Sigmoid colon (tissue), 4 donors: ENCODE data around the gene CPT1C.

Experiments used
- CTCF ChIP-seq, 4 experiments: fragments of 450-650 bp in 3 of 4; fragments of 200-600 bp in 1 of 4; IDR thresholded peaks; one replicate each; pipeline ENCODE4 v1.5.1; 2016 to 2019; ENCODE audit warnings: antibody characterized with exemption in 4 of 4, mild to moderate bottlenecking in 3 of 4, moderate library complexity in 2 of 4
- EP300 ChIP-seq, 4 donors: sonication (generic); formaldehyde crosslinking; IDR thresholded peaks; one replicate each; pipeline ENCODE4 v1.6.1; 2017; ENCODE audit warnings: antibody characterized with exemption in 4 of 4

GRCh38 chr19:49716154-49716553 lies 25.2 kb downstream of the CPT1C start:
- TF ChIP-seq EP300 (IDR thresholded peaks at IDR 0.05) (no peak), CTCF (IDR thresholded peaks at IDR 0.05) (no peak)
